Skin of body (tissue), 2 donors: ENCODE results near the gene DLL1. TPM values are rescaled to one million over a fixed set of nuclear protein-coding genes. Genes with fewer than 3 reads are reported as not detected.
A peak's percentile ranks its signal among the peaks of the same experiment; 100 is the strongest.
"Not testable (repeated sequence)": the region's sequence is repeated elsewhere in the genome, so short reads cannot be mapped to it uniquely, and the experiment has no call there.

Experiments used
- DNase-seq: peaks from one replicate; lab custom pipeline; 2025; lab: John Stamatoyannopoulos, UW
- total RNA-seq: library from RNA; depleted of rRNA; stranded (reverse); fragments of >200 nt; gene quantifications from one replicate; pipeline ENCODE4 v1.2.3, GENCODE V29; 2014

Gene DLL1
- total RNA-seq, 1 donor from 2014 or later = 11.2 TPM

- no peak for DNase-seq
Measured at GRCh38 chr6:170269151-170269845, 21.6 kb downstream of the DLL1 start.

DNA sequence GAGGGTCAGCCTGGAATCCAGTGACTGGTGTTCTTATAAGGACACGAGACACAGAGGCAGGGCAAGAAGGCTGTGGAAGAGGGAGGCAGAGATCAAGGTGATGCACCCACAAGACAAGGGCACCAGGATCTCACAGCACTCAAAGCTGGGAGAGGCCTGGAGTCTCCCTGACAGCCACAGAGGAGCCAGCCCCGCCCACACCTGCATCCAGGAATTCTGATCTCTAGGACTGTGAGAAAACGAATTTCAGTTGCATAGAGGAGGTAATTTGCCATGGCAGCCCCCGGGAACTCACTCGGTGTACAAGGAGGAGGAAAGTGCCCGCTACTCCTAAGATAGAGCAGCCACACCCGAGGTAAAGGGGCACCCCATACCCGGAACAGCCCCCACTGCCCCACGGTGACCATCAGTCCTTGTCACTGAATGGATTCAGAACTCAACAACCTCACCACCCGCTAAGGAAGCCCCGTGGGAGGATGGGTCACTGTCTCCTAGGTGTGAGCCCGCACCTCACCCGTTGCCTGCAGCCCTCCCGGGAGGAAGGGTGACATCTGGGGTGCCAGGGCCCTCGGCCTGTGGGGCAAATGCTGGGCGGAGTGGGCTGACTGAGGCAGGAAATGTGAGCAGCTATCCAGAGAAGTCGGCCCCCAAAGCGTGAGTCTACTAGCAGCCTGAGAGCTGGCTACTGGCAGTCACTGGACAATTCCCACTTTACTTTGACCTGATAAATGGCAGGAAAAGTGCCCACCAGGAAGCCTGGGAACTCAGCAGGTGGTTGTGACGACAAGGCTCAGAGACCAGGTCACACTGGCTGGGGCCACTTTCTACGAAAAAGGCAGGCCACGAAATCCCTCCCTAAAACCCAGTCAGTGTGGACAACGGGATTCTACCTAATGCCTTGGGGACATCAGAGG is 22.4 kb downstream of the DLL1 start:
- DNase-seq = no peak

- DNase-seq = no peak
Measured at GRCh38 chr6:170267688-170268087, 23.2 kb downstream of the DLL1 start.

DNA sequence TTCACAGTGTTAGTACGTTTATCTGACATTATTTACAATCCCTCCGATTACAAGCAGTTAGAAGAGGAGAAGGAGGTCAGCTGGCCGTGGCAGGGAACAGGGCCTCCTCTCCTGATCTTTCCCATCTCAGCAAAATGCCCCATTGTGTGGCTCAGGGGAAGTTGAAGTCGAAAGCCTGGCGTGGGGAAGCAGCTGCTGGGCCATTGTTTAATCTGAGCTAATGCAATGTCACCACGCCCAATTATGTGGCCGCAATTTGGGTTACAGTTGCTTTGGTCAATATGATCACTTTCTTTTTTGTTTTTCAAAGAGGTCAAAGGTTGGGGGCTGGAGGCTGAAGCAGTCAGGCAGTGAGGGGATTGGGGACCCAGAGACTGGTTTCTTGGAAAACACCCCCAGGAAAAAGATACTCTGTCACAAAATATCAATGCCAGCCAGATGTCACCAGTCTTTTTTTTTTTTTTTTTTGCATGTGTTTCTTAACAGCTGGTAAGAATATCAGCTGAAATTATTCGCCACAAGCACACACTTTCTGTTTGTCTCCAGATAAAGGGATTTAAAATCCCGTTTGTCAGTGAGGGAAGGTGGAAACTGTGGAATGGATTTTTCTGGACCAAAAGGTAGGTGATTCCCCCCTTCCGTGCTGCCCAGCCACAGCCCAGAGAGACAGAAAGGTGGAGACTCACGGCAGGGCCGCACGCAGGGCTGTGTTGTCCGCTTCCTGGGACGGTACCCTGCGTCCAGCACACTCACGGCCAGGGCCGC is 24.6 kb downstream of the DLL1 start:
- DNase-seq = peak; percentile 16

DNA sequence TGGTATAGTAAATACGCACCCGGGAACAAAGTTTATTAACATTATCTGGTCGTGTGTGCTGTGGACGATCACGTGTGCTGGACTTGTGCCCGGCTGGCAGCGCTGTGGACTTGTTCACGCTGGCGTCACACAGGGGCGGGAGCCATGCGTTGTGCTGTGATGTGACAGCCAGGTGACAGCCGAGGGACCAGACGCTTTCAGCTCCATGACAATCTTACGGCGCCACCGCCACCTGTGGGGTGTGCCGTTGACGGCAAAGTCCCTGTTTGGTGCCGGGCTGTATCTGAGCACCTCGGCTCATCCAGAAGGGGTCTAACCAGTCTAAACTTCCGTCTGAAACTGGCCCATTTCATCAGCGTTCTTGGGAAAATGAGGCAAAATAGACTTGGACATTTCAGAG is 25.2 kb downstream of the DLL1 start:
- DNase-seq = no peak

GRCh38 chr6:170264644-170265043 is 26.2 kb downstream of the DLL1 start:
- DNase-seq = not testable (repeated sequence)

DNA sequence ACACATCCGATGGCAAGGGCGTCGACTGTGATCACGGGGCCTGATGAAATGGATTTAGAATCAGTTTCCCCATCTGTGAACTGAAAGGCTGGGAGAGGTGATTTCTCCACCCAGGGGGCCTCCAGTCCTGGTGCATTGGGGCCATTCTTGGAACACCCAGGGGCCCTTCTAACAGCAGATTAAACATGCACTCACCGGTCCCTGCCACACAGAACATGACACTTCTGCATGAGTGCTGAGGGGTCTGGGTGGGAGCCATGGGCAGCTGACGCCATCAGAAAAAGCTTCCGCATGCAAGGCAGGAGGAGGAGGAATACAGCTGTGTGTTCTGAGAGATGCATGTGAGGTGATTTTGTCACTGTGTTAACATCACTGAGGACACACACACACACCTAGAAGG is 26.8 kb downstream of the DLL1 start:
- no peak for DNase-seq

DNA sequence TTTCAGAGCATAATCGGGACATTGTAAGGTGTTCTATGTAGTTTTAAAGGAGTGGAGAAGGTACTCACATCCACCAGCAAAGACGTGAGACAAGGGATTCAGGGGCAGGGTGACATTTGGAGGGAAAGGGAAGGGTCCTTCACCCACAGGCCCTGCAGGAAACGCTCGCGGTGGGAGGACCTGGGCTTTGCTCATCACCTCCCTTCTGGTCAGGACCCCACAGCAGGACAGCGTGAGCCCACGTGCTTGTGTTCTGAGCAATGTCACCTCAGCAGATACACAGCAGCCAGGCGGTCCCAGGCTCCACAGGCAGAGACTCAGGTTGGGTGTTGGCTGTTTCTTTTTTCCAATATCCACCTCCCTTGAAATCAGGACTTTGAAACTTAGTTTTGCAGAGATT is 27.5 kb downstream of the DLL1 start:
- no peak for DNase-seq

GRCh38 chr6:170262489-170263088 is 28.3 kb downstream of the DLL1 start:
- DNase-seq = no peak

GRCh38 chr6:170261643-170262488 is 29.0 kb downstream of the DLL1 start:
- DNase-seq = no peak

- no peak for DNase-seq
Measured at GRCh38 chr6:170260686-170261085, 30.2 kb downstream of the DLL1 start.

DNA sequence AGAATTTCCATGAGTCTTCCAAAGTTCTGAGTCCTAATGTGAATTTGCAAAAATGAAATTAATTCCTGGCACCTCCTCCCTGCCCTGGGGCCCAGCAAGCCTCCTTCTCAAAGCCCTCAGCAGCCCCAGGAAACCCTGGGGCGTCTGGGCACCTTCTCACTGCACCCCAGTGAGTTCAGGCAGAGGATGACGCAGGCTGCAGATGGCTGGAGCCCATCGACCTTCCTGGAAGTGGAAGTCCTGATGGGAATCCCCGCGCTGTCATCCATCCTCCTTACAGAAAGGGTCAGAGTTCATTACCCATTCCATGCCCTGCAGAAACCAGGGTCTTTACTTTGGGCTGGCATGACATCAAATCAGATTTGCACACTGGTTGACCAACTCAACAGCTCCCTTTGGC is 31.6 kb downstream of the DLL1 start:
- no peak for DNase-seq

DNA sequence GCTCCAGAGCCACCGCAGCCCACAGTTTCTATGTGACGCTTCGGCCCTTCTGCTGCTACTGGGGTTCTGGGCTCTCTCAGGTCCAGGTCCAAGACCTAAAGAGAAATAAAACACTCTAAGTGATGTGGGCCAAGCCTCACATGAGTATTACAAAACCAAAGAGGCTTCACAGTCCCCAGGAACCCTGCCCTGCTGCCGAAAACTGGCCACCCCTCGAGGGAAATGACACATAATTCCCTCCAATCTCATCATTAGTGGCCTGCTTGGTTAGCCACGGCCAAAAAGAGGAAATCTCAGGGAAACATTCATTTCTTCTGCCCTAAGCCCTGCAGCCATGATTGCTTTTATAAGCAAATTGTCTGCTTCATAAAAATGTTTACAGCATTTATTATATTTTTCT is 32.5 kb downstream of the DLL1 start:
- no peak for DNase-seq

DNA sequence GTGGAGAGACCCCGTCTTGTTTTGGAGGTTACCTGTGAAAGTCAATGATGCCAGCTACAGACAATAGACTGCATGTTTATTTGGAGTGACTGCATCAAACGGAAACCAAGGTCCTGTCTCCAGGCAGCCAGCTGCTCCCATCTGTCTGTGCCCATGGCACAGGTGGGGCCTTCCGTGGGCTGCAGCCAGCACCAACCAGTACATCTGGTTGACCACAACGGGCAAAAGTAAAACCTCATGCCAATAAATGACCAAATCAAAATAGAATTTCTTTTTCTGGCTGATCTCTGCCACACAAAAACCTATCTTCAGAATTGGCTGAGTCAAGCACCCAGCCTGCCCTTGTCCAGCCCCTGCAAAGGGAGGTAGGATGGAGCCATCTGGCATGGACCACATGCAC is 33.5 kb downstream of the DLL1 start:
- DNase-seq = no peak

- DNase-seq = no peak
Measured at GRCh38 chr6:170256641-170257040, 34.2 kb downstream of the DLL1 start.

GRCh38 chr6:170255426-170256125 is 35.3 kb downstream of the DLL1 start:
- DNase-seq = no peak

- DNase-seq = no peak
Measured at GRCh38 chr6:170254315-170255213, 36.3 kb downstream of the DLL1 start.

- DNase-seq = no peak
Measured at GRCh38 chr6:170253910-170254269, 37.0 kb downstream of the DLL1 start.
